Muscle of leg (tissue), 11 donors: ENCODE data around the gene TJAP1. TPM values are rescaled to one million over a fixed set of nuclear protein-coding genes. Genes with fewer than 3 reads are reported as not detected.

Source experiments
- DNase-seq: peaks from one replicate; pipeline ENCODE4 v3.0.0; 2013
- H3K27ac ChIP-seq: one replicate; pipeline ENCODE4 v1.5.1; 2013; ENCODE audit warnings: mild to moderate bottlenecking, low read length, control low read depth
- H3K27me3 ChIP-seq: one replicate; pipeline ENCODE4 v1.6.1; 2013; ENCODE audit warnings: low read length; ENCODE audit not compliant: control insufficient read depth, insufficient read depth
- H3K36me3 ChIP-seq: one replicate; pipeline ENCODE4 v1.6.1; 2013; ENCODE audit warnings: low read length; ENCODE audit not compliant: control insufficient read depth, insufficient read depth
- H3K4me1 ChIP-seq: one replicate; pipeline ENCODE4 v1.6.1; 2013; ENCODE audit warnings: low read length; ENCODE audit not compliant: control insufficient read depth, insufficient read depth
- H3K4me3 ChIP-seq: one replicate; pipeline ENCODE4 v1.5.1; 2013; ENCODE audit warnings: low read length, control low read depth
- H3K9me3 ChIP-seq: replicated peaks from 2 replicates; pipeline ENCODE4 v1.6.1; 2013; ENCODE audit warnings: low read depth, low read length; ENCODE audit not compliant: control insufficient read depth
- WGBS: methylation state at CpG from one replicate; pipeline ENCODE4 v1.1.5; 2013; ENCODE audit warnings: missing lambda C conversion rate; ENCODE audit not compliant: insufficient coverage; 5-methylcytosine and 5-hydroxymethylcytosine counted together
- polyA plus RNA-seq, 8 donors: library from polyadenylated mRNA; unstranded; fragments of 120-200 nt; gene quantifications; one replicate each; pipeline versions ENCODE4 v1.2.1 to v1.2.3, GENCODE V29; 2013; ENCODE audit warnings: inconsistent platforms in 1 of 8, low replicate concordance in 1 of 8; ENCODE audit not compliant: insufficient read length in 8 of 8, insufficient read depth in 1 of 8
- total RNA-seq: library from RNA; stranded (reverse); fragments of 120-200 nt; gene quantifications from one replicate; pipeline ENCODE4 v1.2.4, GENCODE V29; 2013

The TJAP1 gene
- total and polyA plus RNA-seq, 9 donors, result 15.9 to 31.4 (median 25.0) TPM

DNA sequence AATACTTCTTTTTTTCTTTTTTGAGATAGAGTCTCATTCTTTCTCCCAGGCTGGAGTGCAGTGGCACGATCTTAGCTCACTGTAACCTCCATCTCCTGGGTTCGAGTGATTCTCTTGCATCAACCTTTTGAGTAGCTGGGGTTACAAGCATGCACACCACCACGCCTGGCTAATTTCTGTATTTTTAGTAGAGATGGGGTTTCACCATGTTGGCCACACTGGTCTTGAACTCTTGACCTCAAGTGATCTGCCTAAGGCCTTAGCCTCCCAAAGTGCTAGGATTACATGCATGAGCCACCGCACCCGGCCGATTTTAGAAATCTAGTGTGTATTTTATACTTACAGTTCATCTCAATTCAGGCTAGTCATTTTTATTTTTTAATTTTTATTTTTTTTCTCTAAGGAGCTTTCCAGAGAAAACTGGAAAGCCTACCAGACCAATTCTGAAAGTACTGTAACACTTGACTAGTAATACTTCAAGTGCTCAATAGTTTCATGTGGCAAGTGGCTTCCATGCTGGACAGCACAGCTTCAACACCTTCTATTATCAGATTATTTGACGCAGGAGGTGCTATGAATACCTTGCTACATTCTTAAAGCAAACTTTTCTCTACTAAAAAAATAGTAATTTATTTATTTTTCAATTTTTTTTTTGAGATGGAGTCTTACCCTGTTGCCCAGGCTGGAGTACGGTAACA is 64.6 kb downstream of the TJAP1 start:
- H3K36me3 ChIP-seq, result peaks cover 47% of the 10 kb centered on the region
- no peak for DNase-seq
- 100% methylated on average over 1 of the region's 8 CpGs for WGBS

DNA sequence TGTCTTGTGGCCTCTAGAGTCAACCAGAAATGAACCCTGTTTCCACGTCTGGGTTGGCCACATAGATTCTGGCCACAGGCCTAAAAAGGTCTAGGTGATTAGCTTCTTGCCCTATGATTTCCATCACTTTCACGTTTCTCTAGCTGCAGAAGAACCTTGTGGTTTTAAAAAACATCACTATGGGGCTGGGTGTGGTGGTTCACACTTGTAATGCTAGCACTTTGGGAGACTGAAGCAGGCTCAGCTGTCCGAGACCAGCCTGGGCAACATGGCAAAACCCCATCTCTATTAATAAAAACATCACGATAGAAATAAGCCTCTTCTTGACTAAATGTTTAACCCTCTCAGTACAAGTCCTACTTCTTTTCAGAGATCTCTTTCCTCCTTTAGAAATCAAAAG is 67.1 kb downstream of the TJAP1 start:
- DNase-seq, result no peak
- Histone ChIP-seq H3K4me3 (no peak overlapping the region), H3K4me1 (no peaks in the 10 kb centered on the region), H3K9me3 (no peaks in the 10 kb centered on the region), H3K27me3 (no peaks in the 10 kb centered on the region), H3K27ac (no peak overlapping the region), H3K36me3 (peaks cover 63% of the 10 kb centered on the region)
- 67% methylated on average over 1 of the region's 4 CpGs for WGBS

More for the DNA sequence above, 64.6 kb downstream of the TJAP1 start:
- Histone ChIP-seq H3K4me1 (no peaks in the 10 kb centered on the region), H3K27ac (no peak overlapping the region), H3K4me3 (no peak overlapping the region), H3K27me3 (no peaks in the 10 kb centered on the region), H3K9me3 (no peaks in the 10 kb centered on the region)

DNA sequence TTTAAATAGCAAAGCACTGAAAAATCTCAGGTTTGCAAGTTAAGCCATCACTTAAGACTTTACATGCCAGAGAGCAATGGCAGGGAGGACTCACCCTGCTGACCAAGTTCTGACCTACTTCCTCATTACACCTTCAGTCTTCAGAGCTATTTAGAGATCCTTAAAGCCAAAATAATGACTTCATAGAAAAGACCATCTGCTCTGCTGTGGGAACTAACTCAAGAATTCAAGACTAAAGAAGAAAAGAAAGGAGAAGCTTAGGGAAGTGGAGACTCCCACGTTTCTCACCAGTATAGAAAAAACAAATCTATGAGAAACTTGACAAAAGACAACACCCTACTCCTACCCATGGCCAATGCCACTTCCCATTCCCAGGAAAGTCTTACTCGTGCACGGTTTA is 69.9 kb downstream of the TJAP1 start:
- Histone ChIP-seq H3K4me3 (no peak overlapping the region), H3K27me3 (no peaks in the 10 kb centered on the region), H3K36me3 (peaks cover 73% of the 10 kb centered on the region), H3K9me3 (no peaks in the 10 kb centered on the region), H3K27ac (no peak overlapping the region), H3K4me1 (no peaks in the 10 kb centered on the region)
- no peak for DNase-seq
- no CpG with 5 or more reads among the region's 3 CpGs for WGBS

Other genes starting within 250 kb of the TJAP1 start
- 20.1 TPM for gene DNPH1, start 248.1 kb upstream of the TJAP1 start, total RNA-seq
- 10 to 100 TPM; 24.1 to 32.0 (median 27.7) TPM for gene DNPH1, start 248.1 kb upstream of the TJAP1 start, polyA plus RNA-seq
- gene TTBK1, start 234.1 kb upstream of the TJAP1 start, total RNA-seq, result under 0.01 TPM
- under 1 TPM; 0.04 to 0.17 (median 0.05) TPM for gene TTBK1, start 234.1 kb upstream of the TJAP1 start, polyA plus RNA-seq
- gene SLC22A7, start 179.3 kb upstream of the TJAP1 start, total RNA-seq, result not detected
- under 1 TPM in 2 of 8 donors, not detected in 6; 0.13 to 0.53 TPM for gene SLC22A7, start 179.3 kb upstream of the TJAP1 start, polyA plus RNA-seq
- 1.1 TPM for gene CRIP3, start 168.7 kb upstream of the TJAP1 start, total RNA-seq
- 1 to 10 TPM in 6 of 8 donors, under 1 TPM in 2; 0.64 to 2.6 (median 1.5) TPM for gene CRIP3, start 168.7 kb upstream of the TJAP1 start, polyA plus RNA-seq
- 9.4 TPM for gene ZNF318, start 107.9 kb upstream of the TJAP1 start, total RNA-seq
- gene ZNF318, start 107.9 kb upstream of the TJAP1 start, polyA plus RNA-seq, result 10 to 100 TPM; 12.2 to 17.3 (median 13.0) TPM
- gene ABCC10, start 50.0 kb upstream of the TJAP1 start, total RNA-seq, result 10.7 TPM
- gene ABCC10, start 50.0 kb upstream of the TJAP1 start, polyA plus RNA-seq, result 10 to 100 TPM; 13.1 to 22.0 (median 14.9) TPM
- gene DLK2, start 22.0 kb upstream of the TJAP1 start, total RNA-seq, result 2.0 TPM
- 1 to 10 TPM; 1.7 to 3.5 (median 2.4) TPM for gene DLK2, start 22.0 kb upstream of the TJAP1 start, polyA plus RNA-seq
- 0.22 TPM for gene LRRC73, start 32.8 kb downstream of the TJAP1 start, total RNA-seq
- gene LRRC73, start 32.8 kb downstream of the TJAP1 start, polyA plus RNA-seq, result under 1 TPM; 0.11 to 0.27 (median 0.15) TPM
- 59.5 TPM for gene YIPF3, start 39.4 kb downstream of the TJAP1 start, total RNA-seq
- gene YIPF3, start 39.4 kb downstream of the TJAP1 start, polyA plus RNA-seq, result 10 to 100 TPM; 80.7 to 98.0 (median 91.2) TPM
- 21.1 TPM for gene POLR1C, start 39.5 kb downstream of the TJAP1 start, total RNA-seq
- gene POLR1C, start 39.5 kb downstream of the TJAP1 start, polyA plus RNA-seq, result 10 to 100 TPM; 16.7 to 22.2 (median 19.2) TPM
- gene XPO5, start 98.5 kb downstream of the TJAP1 start, total RNA-seq, result 17.2 TPM
- gene XPO5, start 98.5 kb downstream of the TJAP1 start, polyA plus RNA-seq, result 10 to 100 TPM; 21.5 to 38.2 (median 25.5) TPM
- 8.2 TPM for gene POLH, start 98.6 kb downstream of the TJAP1 start, total RNA-seq
- gene POLH, start 98.6 kb downstream of the TJAP1 start, polyA plus RNA-seq, result 10 to 100 TPM in 7 of 8 donors, 1 to 10 TPM in 1; 8.1 to 15.3 (median 12.0) TPM
- 33.5 TPM for gene GTPBP2, start 151.7 kb downstream of the TJAP1 start, total RNA-seq
- gene GTPBP2, start 151.7 kb downstream of the TJAP1 start, polyA plus RNA-seq, result 10 to 100 TPM; 31.2 to 44.8 (median 37.7) TPM
- gene MAD2L1BP, start 158.3 kb downstream of the TJAP1 start, total RNA-seq, result 23.6 TPM
- gene MAD2L1BP, start 158.3 kb downstream of the TJAP1 start, polyA plus RNA-seq, result 10 to 100 TPM; 17.4 to 21.7 (median 19.3) TPM
- 0.49 TPM for gene RSPH9, start 167.5 kb downstream of the TJAP1 start, total RNA-seq
- 1 to 10 TPM in 1 of 8 donors, under 1 TPM in 7; 0.41 to 1.1 (median 0.79) TPM for gene RSPH9, start 167.5 kb downstream of the TJAP1 start, polyA plus RNA-seq
- gene MRPS18A, start 210.2 kb downstream of the TJAP1 start, total RNA-seq, result 43.5 TPM
- 10 to 100 TPM; 28.4 to 43.7 (median 32.0) TPM for gene MRPS18A, start 210.2 kb downstream of the TJAP1 start, polyA plus RNA-seq